ENCODE data around the gene SLC25A45.

Gene SLC25A45

GRCh38 chr11:65362966-65363365 is 19.5 kb downstream of the SLC25A45 start:
- Histone ChIP-seq H3K9me3 (ENCODE audit: low read length) (no peaks in the 10 kb centered on the region), H3K36me3 (ENCODE audit: insufficient read depth, low read length) (no peaks in the 10 kb centered on the region), H3K4me1 (ENCODE audit: insufficient read depth, low read length) (peaks cover 4% of the 10 kb centered on the region), H3K4me3 (ENCODE audit: low read length) (no peak overlapping the region), H2AFZ (ENCODE audit: low read depth, low read length) (no peak overlapping the region), H3K27me3 (ENCODE audit: insufficient read depth, low read length) (no peaks in the 10 kb centered on the region)

- no peak overlapping the region for H3K4me3 ChIP-seq (ENCODE audit: low read length)
- H2AFZ ChIP-seq (ENCODE audit: low read depth, low read length): no peak overlapping the region
- H3K4me1 ChIP-seq (ENCODE audit: insufficient read depth, low read length): peaks cover 4% of the 10 kb centered on the region
- H3K36me3 ChIP-seq (ENCODE audit: insufficient read depth, low read length): no peaks in the 10 kb centered on the region
- no peaks in the 10 kb centered on the region for H3K27me3 ChIP-seq (ENCODE audit: insufficient read depth, low read length)
- no peaks in the 10 kb centered on the region for H3K9me3 ChIP-seq (ENCODE audit: low read length)
Observed at GRCh38 chr11:65362320-65362931, 20.0 kb downstream of the SLC25A45 start.

DNA sequence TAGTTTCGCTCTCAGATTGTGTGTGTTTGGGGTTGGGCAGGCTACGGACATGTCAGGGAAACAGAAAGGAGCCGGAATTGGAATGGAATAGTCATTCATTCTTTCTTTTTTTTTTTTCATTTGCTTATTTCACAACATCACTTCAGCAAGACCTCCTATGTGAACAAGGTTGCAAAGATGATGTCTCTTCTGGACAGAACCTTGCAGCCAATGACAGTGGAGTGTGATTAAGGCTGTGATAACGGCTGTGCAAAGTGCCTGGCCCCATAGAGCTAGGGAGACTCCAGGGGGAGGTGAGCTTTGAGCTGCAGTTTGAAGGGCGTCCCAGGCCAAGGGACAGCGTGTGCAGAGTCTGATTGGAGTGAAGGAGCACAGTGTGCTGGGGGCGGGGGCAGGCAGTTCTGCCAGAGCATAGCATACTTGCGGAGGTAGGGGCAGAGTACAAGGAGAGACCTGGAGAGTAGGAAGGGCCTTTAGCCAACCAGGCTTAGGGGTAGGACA is 24.5 kb downstream of the SLC25A45 start:
- no peak overlapping the region for H2AFZ ChIP-seq (ENCODE audit: low read depth, low read length)
- H3K4me3 ChIP-seq (ENCODE audit: low read length): no peak overlapping the region
- peaks cover 31% of the 10 kb centered on the region for H3K4me1 ChIP-seq (ENCODE audit: insufficient read depth, low read length)
- H3K9me3 ChIP-seq (ENCODE audit: low read length): no peaks in the 10 kb centered on the region
- H3K36me3 ChIP-seq (ENCODE audit: insufficient read depth, low read length): no peaks in the 10 kb centered on the region
- H3K27me3 ChIP-seq (ENCODE audit: insufficient read depth, low read length): no peaks in the 10 kb centered on the region

- Histone ChIP-seq H3K4me3 (ENCODE audit: low read length) (no peak overlapping the region), H2AFZ (ENCODE audit: low read depth, low read length) (no peak overlapping the region), H3K27me3 (ENCODE audit: insufficient read depth, low read length) (no peaks in the 10 kb centered on the region), H3K36me3 (ENCODE audit: insufficient read depth, low read length) (peaks cover 13% of the 10 kb centered on the region), H3K9me3 (ENCODE audit: low read length) (no peaks in the 10 kb centered on the region), H3K4me1 (ENCODE audit: insufficient read depth, low read length) (peaks cover 34% of the 10 kb centered on the region)
Observed at GRCh38 chr11:65356394-65356972, 26.0 kb downstream of the SLC25A45 start.

- peak overlapping the region; percentile 70 for H3K4me3 ChIP-seq (ENCODE audit: low read length)
- H3K36me3 ChIP-seq (ENCODE audit: insufficient read depth, low read length): peaks cover 18% of the 10 kb centered on the region
- H2AFZ ChIP-seq (ENCODE audit: low read depth, low read length): no peak overlapping the region
Observed at GRCh38 chr11:65355776-65356393, 26.6 kb downstream of the SLC25A45 start.

DNA sequence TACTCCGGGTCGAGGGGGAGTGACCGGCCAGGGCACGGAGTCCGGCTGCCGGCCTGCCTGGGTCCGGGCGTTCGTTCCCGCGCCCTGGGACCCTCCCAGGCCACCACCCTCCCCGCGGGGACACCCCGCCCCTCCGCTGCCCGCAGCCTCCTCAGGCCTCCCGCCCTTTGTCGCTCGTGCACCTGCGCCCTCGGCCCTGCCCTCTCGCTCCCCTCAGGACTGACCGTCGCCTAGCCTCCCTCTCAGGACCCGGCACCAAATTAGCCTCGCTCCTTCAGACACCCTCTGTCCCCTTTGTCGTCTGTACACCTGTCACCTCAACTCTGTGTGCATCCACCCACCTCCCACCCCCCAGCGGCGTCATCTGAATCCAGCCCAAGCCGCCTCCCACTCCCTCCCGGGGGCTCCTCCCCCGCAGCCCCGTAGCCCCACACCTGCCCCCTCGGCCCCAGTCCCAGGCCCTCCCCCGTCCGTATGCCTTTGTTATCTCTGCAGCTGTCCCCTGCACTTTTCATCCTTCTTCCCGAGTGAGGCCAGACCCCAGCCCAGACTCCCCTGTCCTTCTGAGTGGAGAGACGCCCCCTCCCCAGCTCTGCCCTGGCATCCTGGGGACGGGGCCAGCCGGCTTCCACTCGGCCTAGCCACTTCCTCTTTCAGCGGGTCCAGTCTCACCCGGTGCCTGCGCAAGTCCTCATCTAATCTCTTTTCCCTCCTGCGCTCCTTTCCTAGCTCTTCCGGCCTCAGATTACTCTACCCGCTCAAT is 27.3 kb downstream of the SLC25A45 start:
- Histone ChIP-seq H3K36me3 (ENCODE audit: insufficient read depth, low read length) (peaks cover 22% of the 10 kb centered on the region), H2AFZ (ENCODE audit: low read depth, low read length) (peak overlapping the region; percentile 66), H3K27me3 (ENCODE audit: insufficient read depth, low read length) (no peaks in the 10 kb centered on the region), H3K4me1 (ENCODE audit: insufficient read depth, low read length) (peaks cover 34% of the 10 kb centered on the region), H3K4me3 (ENCODE audit: low read length) (peak overlapping the region; percentile 70), H3K9me3 (ENCODE audit: low read length) (no peaks in the 10 kb centered on the region)

More at GRCh38 chr11:65355776-65356393, 26.6 kb downstream of the SLC25A45 start:
- H3K9me3 ChIP-seq (ENCODE audit: low read length): no peaks in the 10 kb centered on the region
- no peaks in the 10 kb centered on the region for H3K27me3 ChIP-seq (ENCODE audit: insufficient read depth, low read length)
- peaks cover 34% of the 10 kb centered on the region for H3K4me1 ChIP-seq (ENCODE audit: insufficient read depth, low read length)

- H2AFZ ChIP-seq (ENCODE audit: low read depth, low read length): peak within 1 kb of the TSS; percentile 66
- no peaks in the 10 kb centered on the region for H3K27me3 ChIP-seq (ENCODE audit: insufficient read depth, low read length)
- peaks cover 27% of the 10 kb centered on the region for H3K36me3 ChIP-seq (ENCODE audit: insufficient read depth, low read length)
- H3K4me3 ChIP-seq (ENCODE audit: low read length): peak within 1 kb of the TSS; percentile 70
- no peaks in the 10 kb centered on the region for H3K9me3 ChIP-seq (ENCODE audit: low read length)
- H3K4me1 ChIP-seq (ENCODE audit: insufficient read depth, low read length): peaks cover 30% of the 10 kb centered on the region
Observed at GRCh38 chr11:65354265-65355012, 28.0 kb downstream of the SLC25A45 start, which contains the start of gene TIGD3. TSS of gene TIGD3 (plus strand) at chr11:65354751. CDS start at chr11:65355809, 1,058 bp downstream.

- peaks cover 32% of the 10 kb centered on the region for H3K36me3 ChIP-seq (ENCODE audit: insufficient read depth, low read length)
- H3K9me3 ChIP-seq (ENCODE audit: low read length): no peaks in the 10 kb centered on the region
- peaks cover 30% of the 10 kb centered on the region for H3K4me1 ChIP-seq (ENCODE audit: insufficient read depth, low read length)
- peak overlapping the region; percentile 20 for H2AFZ ChIP-seq (ENCODE audit: low read depth, low read length)
- H3K27me3 ChIP-seq (ENCODE audit: insufficient read depth, low read length): no peaks in the 10 kb centered on the region
- peak overlapping the region; percentile 70 for H3K4me3 ChIP-seq (ENCODE audit: low read length)
Observed at GRCh38 chr11:65353900-65354264, 28.6 kb downstream of the SLC25A45 start.

- no peak overlapping the region for H2AFZ ChIP-seq (ENCODE audit: low read depth, low read length)
- no peak overlapping the region for H3K4me3 ChIP-seq (ENCODE audit: low read length)
- peaks cover 37% of the 10 kb centered on the region for H3K36me3 ChIP-seq (ENCODE audit: insufficient read depth, low read length)
- no peaks in the 10 kb centered on the region for H3K27me3 ChIP-seq (ENCODE audit: insufficient read depth, low read length)
- no peaks in the 10 kb centered on the region for H3K9me3 ChIP-seq (ENCODE audit: low read length)
- H3K4me1 ChIP-seq (ENCODE audit: insufficient read depth, low read length): peaks cover 30% of the 10 kb centered on the region
Observed at GRCh38 chr11:65353376-65353775, 29.1 kb downstream of the SLC25A45 start.

GRCh38 chr11:65352783-65353182 is 29.7 kb downstream of the SLC25A45 start:
- no peaks in the 10 kb centered on the region for H3K27me3 ChIP-seq (ENCODE audit: insufficient read depth, low read length)
- peaks cover 30% of the 10 kb centered on the region for H3K4me1 ChIP-seq (ENCODE audit: insufficient read depth, low read length)
- peaks cover 43% of the 10 kb centered on the region for H3K36me3 ChIP-seq (ENCODE audit: insufficient read depth, low read length)
- H2AFZ ChIP-seq (ENCODE audit: low read depth, low read length): no peak overlapping the region
- no peak overlapping the region for H3K4me3 ChIP-seq (ENCODE audit: low read length)
- H3K9me3 ChIP-seq (ENCODE audit: low read length): no peaks in the 10 kb centered on the region

- no peak overlapping the region for H2AFZ ChIP-seq (ENCODE audit: low read depth, low read length)
- no peaks in the 10 kb centered on the region for H3K27me3 ChIP-seq (ENCODE audit: insufficient read depth, low read length)
- H3K9me3 ChIP-seq (ENCODE audit: low read length): no peaks in the 10 kb centered on the region
- no peak overlapping the region for H3K4me3 ChIP-seq (ENCODE audit: low read length)
- H3K36me3 ChIP-seq (ENCODE audit: insufficient read depth, low read length): peaks cover 49% of the 10 kb centered on the region
- H3K4me1 ChIP-seq (ENCODE audit: insufficient read depth, low read length): peaks cover 22% of the 10 kb centered on the region
Observed at GRCh38 chr11:65351511-65351910, 30.9 kb downstream of the SLC25A45 start.

- H3K4me3 ChIP-seq (ENCODE audit: low read length): no peak overlapping the region
- H3K4me1 ChIP-seq (ENCODE audit: insufficient read depth, low read length): no peaks in the 10 kb centered on the region
- H3K36me3 ChIP-seq (ENCODE audit: insufficient read depth, low read length): peaks cover 87% of the 10 kb centered on the region
Observed at GRCh38 chr11:65341856-65342255, 40.6 kb downstream of the SLC25A45 start.

More at GRCh38 chr11:65341856-65342255, 40.6 kb downstream of the SLC25A45 start:
- no peaks in the 10 kb centered on the region for H3K27me3 ChIP-seq (ENCODE audit: insufficient read depth, low read length)
- H2AFZ ChIP-seq (ENCODE audit: low read depth, low read length): no peak overlapping the region
- H3K9me3 ChIP-seq (ENCODE audit: low read length): no peaks in the 10 kb centered on the region

Data from neuron (in vitro differentiated cells).